RWPE1 (cell line): ENCODE data around the gene MYO10.

Source experiments
- CTCF ChIA-PET: fragments of 350-600 bp; sonication (Branson Sonifier 250); formaldehyde crosslinking; extraction: SDS; loops from one replicate; lab custom pipeline; 2021; lab: Yijun Ruan, JAX
- POLR2A ChIA-PET: fragments of 400-600 bp; formaldehyde crosslinking; extraction: SDS; loops from one replicate; lab custom pipeline; 2020; ENCODE audit warnings: antibody characterized with exemption; ENCODE audit not compliant: low non-redundant PET; lab: Yijun Ruan, JAX
- DNase-seq: peaks from one replicate; pipeline ENCODE4 v3.0.0; 2012; ENCODE audit warnings: low spot score
- H3K27ac ChIP-seq: fragments of 450-650 bp; 2 replicates; pipeline ENCODE4 v1.5.1; 2017
- CTCF ChIP-seq: fragments of 450-650 bp; conservative IDR thresholded peaks from 2 replicates; pipeline ENCODE4 v1.5.1; 2017; ENCODE audit warnings: low read depth, mild to moderate bottlenecking

Gene MYO10

DNA sequence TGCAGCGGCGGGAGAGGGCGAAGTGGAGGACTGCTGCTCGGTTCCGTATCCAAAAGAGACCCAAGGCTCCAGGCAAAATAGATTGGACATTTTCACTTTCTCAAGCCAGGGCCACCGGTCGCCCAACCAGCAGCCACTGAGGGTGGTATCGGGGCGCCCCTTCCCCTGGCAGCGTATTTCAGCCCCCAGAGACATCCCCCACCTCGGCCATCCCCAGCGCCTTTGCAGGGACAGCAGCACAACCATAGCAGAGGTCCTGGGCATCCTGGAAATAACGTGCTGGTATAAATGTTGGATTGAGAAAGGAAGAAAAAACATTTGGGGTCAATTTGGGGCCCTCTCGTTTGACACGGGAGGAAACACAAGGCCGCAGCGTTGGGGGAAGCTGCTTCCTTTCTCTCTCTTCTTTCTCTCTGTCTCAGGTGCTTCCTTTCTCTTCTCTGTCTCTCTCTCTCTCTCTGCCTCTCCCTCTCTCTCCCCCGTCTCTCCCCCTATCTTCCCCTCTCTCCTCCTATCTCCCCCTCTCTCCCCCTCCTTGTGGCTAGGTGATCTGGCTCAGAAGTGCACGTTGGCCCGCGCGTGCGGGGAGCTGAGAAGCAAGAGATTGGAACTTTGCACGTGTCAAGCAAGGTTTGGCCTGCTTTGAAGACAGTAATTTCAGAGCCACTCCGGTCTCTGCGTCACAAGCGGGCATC, 318.7 kb downstream of the MYO10 start:
- no peak for DNase-seq
- ChIA-PET CTCF (interaction anchor here (0.6 to 1.0 kb wide), 3 partner anchors 39 to 1474 kb away, joined by 3 to 5 read pairs (median 3); no protein-coding TSS in a partner anchor), POLR2A (no interaction called here)
- H3K27ac ChIP-seq = peak overlapping the region; percentile 25; the same call in 1 of the 2 replicates
- no peak for TF ChIP-seq CTCF

DNA sequence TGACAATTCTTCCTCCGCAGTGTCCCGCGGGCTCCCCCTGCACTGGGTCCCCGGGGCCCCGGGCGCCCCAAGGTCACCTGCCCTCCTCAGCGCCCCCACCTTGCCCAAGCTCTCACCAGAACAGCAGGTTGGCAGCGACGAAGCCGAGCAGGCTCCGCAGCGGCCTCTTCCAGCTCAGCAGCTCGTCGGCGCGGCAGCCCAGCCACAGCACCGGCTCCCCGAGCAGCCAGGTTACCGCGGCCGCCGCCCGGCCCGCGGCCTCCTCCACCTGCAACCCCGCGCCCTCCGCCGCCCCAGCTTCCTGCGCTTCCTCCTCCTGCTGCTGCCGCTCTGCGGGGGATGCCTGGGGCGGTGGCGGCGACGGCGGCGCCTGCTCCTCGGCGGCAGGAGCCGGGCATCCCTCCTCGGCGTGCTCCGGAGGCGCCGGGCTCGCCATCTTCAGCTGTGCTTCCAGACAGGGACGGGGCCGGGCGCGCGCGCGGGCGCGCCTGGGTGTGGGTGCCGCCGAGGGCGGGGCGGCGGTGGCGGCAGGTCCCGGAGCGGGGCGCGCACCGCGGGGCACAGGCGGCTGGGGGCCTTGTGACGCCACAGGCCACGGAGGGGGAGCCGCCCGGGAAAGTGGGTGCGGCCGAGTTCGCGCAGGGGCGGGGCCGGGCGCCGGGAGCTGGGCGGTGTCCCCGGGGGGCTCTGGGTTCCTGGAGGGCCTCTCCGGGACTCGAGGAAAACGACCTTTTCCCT, 319.4 kb downstream of the MYO10 start, which contains the start of gene RETREG1:
TSS of gene RETREG1 (minus strand) at position 462 of the 738 bp plus-strand sequence. CDS start at position 436, 26 bp downstream.
- no peak for TF ChIP-seq CTCF
- ChIA-PET POLR2A (no interaction called here), CTCF (interaction anchor here (0.6 to 1.0 kb wide), 3 partner anchors 39 to 1474 kb away, joined by 3 to 5 read pairs (median 3); no protein-coding TSS in a partner anchor)
- peak within 1 kb of the TSS; percentile 25; the same call in 1 of the 2 replicates for H3K27ac ChIP-seq
- DNase-seq = peak; percentile 44

DNA sequence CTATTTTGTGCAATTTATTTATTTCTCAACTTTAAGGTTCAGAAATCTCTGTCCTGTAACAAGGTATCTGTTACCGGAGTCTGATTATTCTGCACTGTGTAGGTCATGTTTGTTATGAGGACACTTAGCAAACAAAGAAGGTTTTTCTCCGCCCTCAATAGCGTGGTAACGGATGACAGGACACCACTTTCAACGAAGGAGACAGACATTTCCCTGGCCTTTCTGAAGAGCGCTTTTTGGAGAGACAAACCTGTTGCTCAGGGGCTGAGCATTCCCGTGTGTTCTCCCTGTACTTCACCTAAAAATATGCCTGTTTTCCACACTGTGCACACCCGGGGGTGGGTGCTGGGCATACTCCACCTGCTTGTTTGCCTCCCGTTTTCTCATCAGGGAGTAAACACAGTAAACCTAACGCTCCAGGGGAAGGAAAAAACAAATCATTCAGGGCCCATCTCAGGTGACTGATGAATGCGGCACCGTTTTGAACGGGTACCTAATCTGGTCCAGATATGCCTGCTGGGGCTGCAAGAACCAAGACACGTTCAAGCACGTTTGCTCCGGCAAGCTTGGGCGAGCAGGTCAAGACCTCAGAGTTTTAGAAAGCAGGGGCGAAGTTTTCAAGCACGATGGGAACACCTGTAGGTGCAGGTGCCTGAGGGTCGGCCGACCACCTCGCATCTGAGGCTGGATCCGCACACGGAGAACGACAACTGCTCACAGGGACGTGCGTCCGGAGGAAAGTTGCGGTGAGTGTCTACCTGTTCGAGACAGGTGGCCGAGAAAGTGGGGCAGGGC, 320.1 kb downstream of the MYO10 start:
- POLR2A ChIA-PET = no interaction called here

DNA sequence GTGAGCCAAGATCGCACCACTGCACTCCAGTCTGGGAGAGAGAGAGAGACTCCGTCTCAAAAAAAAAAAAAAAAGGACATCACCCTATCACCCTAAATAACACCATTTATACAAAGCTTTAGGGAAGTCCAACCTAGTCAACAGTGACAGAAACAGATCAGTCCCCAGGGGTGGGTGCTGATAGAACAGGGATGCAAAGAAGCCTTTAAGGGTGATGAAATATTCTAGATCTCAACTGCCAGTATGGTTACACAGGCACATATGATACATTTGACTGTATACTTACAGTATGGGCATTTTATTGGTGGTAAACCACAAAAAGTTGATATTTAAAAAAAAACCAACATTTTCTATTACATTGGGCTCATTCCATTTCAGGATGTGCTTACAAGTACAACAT, 324.1 kb downstream of the MYO10 start:
- no peak overlapping the region for H3K27ac ChIP-seq
- no peak for DNase-seq
- ChIA-PET POLR2A (no interaction called here), CTCF (no interaction called here)
- no peak for TF ChIP-seq CTCF

More for the DNA sequence above, 320.1 kb downstream of the MYO10 start:
- CTCF ChIA-PET = no interaction called here
- no peak for TF ChIP-seq CTCF
- peak; percentile 17 for DNase-seq
- no peak overlapping the region; the same call in 1 of the 2 replicates for H3K27ac ChIP-seq
